SK-N-SH (cell line): Measurements from ENCODE around the gene MAGI2. TPM values are rescaled to one million over a fixed set of nuclear protein-coding genes. Genes with fewer than 3 reads are reported as not detected.

Experiments
- CTCF ChIA-PET: fragments of 300-600, 350-600 bp; formaldehyde crosslinking; extraction: SDS; loops from one replicate; lab custom pipeline; 2021; lab: Yijun Ruan, JAX
- POLR2A ChIA-PET: fragments of 350-600 bp; sonication (Branson Sonifier 250); formaldehyde crosslinking; extraction: SDS; loops from one replicate; lab custom pipeline; 2020; ENCODE audit warnings: antibody characterized with exemption, inconsistent platforms; lab: Yijun Ruan, JAX
- DNase-seq: peaks from one replicate; pipeline ENCODE4 v3.0.0; 2012
- H2AFZ ChIP-seq: fragments of 200-600 bp; sonication (generic); 2 replicates; pipeline ENCODE4 v1.8.1; 2016; ENCODE audit warnings: antibody characterized with exemption, mild to moderate bottlenecking, low read depth
- H3F3A ChIP-seq: fragments of 200-600 bp; sonication (generic); replicated peaks from 2 replicates; pipeline ENCODE3; 2016; ENCODE audit warnings: antibody characterized with exemption, mild to moderate bottlenecking; ENCODE audit not compliant: insufficient read depth
- H3K27ac ChIP-seq, 2 experiments: fragments of 200-500 bp in 1 of 2; fragments of 200-600 bp in 1 of 2; sonication (Bioruptor generic) in 1 of 2; sonication (generic), shearing (Covaris generic) in 1 of 2; 2 replicates each; pipeline versions ENCODE4 v1.5.1 to v1.6.1; 2014 to 2016; ENCODE audit warnings: low read depth in 2 of 2, inconsistent platforms in 1 of 2, low read length in 1 of 2, mild to moderate bottlenecking in 1 of 2, mixed read lengths in 1 of 2
- H3K27me3 ChIP-seq: fragments of 200-600 bp; sonication (generic), shearing (Covaris generic); 2 replicates; pipeline ENCODE4 v1.6.1; 2016; ENCODE audit warnings: mixed run types; ENCODE audit not compliant: insufficient read depth
- H3K36me3 ChIP-seq, 2 experiments: fragments of 200-500 bp in 1 of 2; fragments of 200-600 bp in 1 of 2; sonication (Bioruptor generic) in 1 of 2; sonication (generic) in 1 of 2; replicated peaks in 1 of 2; 2 replicates each; pipeline versions ENCODE3 to v1.5.1; 2014 to 2016; ENCODE audit warnings: low read length in 1 of 2, mild to moderate bottlenecking in 1 of 2; ENCODE audit not compliant: insufficient read depth in 2 of 2, control insufficient read depth in 1 of 2
- H3K4me1 ChIP-seq, 2 experiments: fragments of 200-500 bp in 1 of 2; fragments of 200-600 bp in 1 of 2; sonication (Bioruptor generic) in 1 of 2; sonication (generic), shearing (Covaris generic) in 1 of 2; 2 replicates each; pipeline versions ENCODE4 v1.5.1 to v1.6.1; 2014 to 2016; ENCODE audit warnings: low read depth in 1 of 2, low read length in 1 of 2, mixed run types in 1 of 2; ENCODE audit not compliant: insufficient read depth in 2 of 2, control insufficient read depth in 1 of 2
- H3K4me2 ChIP-seq: fragments of 200-600 bp; sonication (generic), shearing (Covaris generic); 2 replicates; pipeline ENCODE4 v1.6.1; 2017; ENCODE audit warnings: mixed run types
- H3K4me3 ChIP-seq, 2 experiments: fragments of 200-500 bp in 1 of 2; fragments of 200-600 bp in 1 of 2; sonication (Bioruptor generic) in 1 of 2; sonication (generic), shearing (Covaris generic) in 1 of 2; 2 replicates each; pipeline versions ENCODE4 v1.5.1 to v1.8.1; 2014 to 2016; ENCODE audit warnings: low read depth in 2 of 2, inconsistent platforms in 1 of 2, low read length in 1 of 2, mild to moderate bottlenecking in 1 of 2, mixed read lengths in 1 of 2, moderate library complexity in 1 of 2
- H3K79me2 ChIP-seq: fragments of 200-600 bp; sonication (generic); 2 replicates; pipeline ENCODE4 v1.8.1; 2017; ENCODE audit warnings: mild to moderate bottlenecking; ENCODE audit not compliant: insufficient read depth
- H3K9ac ChIP-seq: fragments of 200-600 bp; sonication (generic); 2 replicates; pipeline ENCODE4 v1.6.1; 2017; ENCODE audit warnings: mixed run types
- H3K9me2 ChIP-seq: fragments of 200-600 bp; sonication (generic); 2 replicates; pipeline ENCODE4 v1.6.1; 2017; ENCODE audit warnings: mixed run types
- H3K9me3 ChIP-seq: fragments of 200-600 bp; sonication (generic); 2 replicates; pipeline ENCODE4 v1.6.1; 2017; ENCODE audit warnings: mixed run types, mild to moderate bottlenecking, moderate library complexity
- H4K20me1 ChIP-seq: fragments of 200-600 bp; sonication (generic); 2 replicates; pipeline ENCODE4 v1.6.1; 2017; ENCODE audit warnings: mild to moderate bottlenecking, mixed run types; ENCODE audit not compliant: insufficient read depth
- EP300 ChIP-seq, 2 experiments: IDR thresholded peaks; 2 replicates each; pipeline versions ENCODE4 v1.4.0 to v1.6.1; 2012; ENCODE audit warnings: borderline replicate concordance in 1 of 2, low read depth in 1 of 2, low read length in 1 of 2
- EZH2phosphoT487 ChIP-seq: fragments of 200-600 bp; sonication (generic); IDR thresholded peaks from 2 replicates; pipeline ENCODE4 v1.6.1; 2017; ENCODE audit warnings: low read depth, mixed run types, mild to moderate bottlenecking, antibody characterized with exemption, moderate library complexity, borderline replicate concordance
- FOXJ3 ChIP-seq: sonication (generic); formaldehyde crosslinking; IDR thresholded peaks from 2 replicates; pipeline ENCODE4 v1.5.1; 2020; ENCODE audit warnings: mild to moderate bottlenecking, missing genetic modification reagents
- IRF3 ChIP-seq: fragments of 150-350 bp; IDR thresholded peaks from 2 replicates; pipeline ENCODE4 v1.6.1; 2016; ENCODE audit warnings: mild to moderate bottlenecking, low read depth, low read length
- JUND ChIP-seq: IDR thresholded peaks from 2 replicates; pipeline ENCODE4 v1.4.0; 2012
- RCOR1 ChIP-seq: fragments of 150-350 bp; IDR thresholded peaks from 2 replicates; pipeline ENCODE4 v1.6.1; 2017; ENCODE audit warnings: antibody characterized with exemption, low read length
- SIN3A ChIP-seq: IDR thresholded peaks from 2 replicates; pipeline ENCODE4 v1.6.1; 2012; ENCODE audit warnings: low read depth, mild to moderate bottlenecking, low read length, moderate library complexity, borderline replicate concordance
- TAF1 ChIP-seq: IDR thresholded peaks from 2 replicates; pipeline ENCODE4 v1.6.1; 2012; ENCODE audit warnings: low read depth, mild to moderate bottlenecking, low read length, moderate library complexity, borderline replicate concordance
- TCF12 ChIP-seq: IDR thresholded peaks from 2 replicates; pipeline ENCODE4 v1.4.0; 2012
- TEAD4 ChIP-seq: IDR thresholded peaks from 2 replicates; pipeline ENCODE4 v1.4.0; 2012; ENCODE audit warnings: mild to moderate bottlenecking, borderline replicate concordance; ENCODE audit not compliant: insufficient read depth
- USF1 ChIP-seq: IDR thresholded peaks from 2 replicates; pipeline ENCODE4 v1.4.0; 2012; ENCODE audit warnings: low read depth, borderline replicate concordance
- ZBTB33 ChIP-seq: IDR thresholded peaks from 2 replicates; pipeline ENCODE4 v1.4.0; 2012; ENCODE audit warnings: low read depth, borderline replicate concordance
- WGBS: methylation state at CpG from one replicate; pipeline ENCODE4 v1.1.6; 2017; ENCODE audit warnings: low lambda C conversion rate; 5-methylcytosine and 5-hydroxymethylcytosine counted together
- polyA plus RNA-seq, 3 experiments: library from polyadenylated mRNA; depleted of rRNA; stranded (reverse); fragments of >200 nt; gene quantifications; 2 replicates each; pipeline ENCODE4 v1.2.3, GENCODE V29; 2012
- TF ChIP-seq, protein P1 (sequence below): fragments of 150-350 bp; IDR thresholded peaks from 2 replicates; pipeline ENCODE4 v1.6.1; 2017; ENCODE audit warnings: antibody characterized with exemption, low read length, low read depth, borderline replicate concordance
- TF ChIP-seq, protein P2 (sequence below): fragments of 200-600 bp; sonication (generic); IDR thresholded peaks from 2 replicates; pipeline ENCODE4 v1.6.1; 2017; ENCODE audit warnings: antibody characterized with exemption, mild to moderate bottlenecking, moderate library complexity

MAGI2 gene
- polyA plus RNA-seq, 1 of the 3 experiments (the other 2 are of a cell fraction): 1.1 TPM

GRCh38 chr7:79425665-79426064, 27.8 kb downstream of the MAGI2 start:
- Histone ChIP-seq H3F3A (peaks cover 7% of the 10 kb centered on the region), H3K27ac (no peak overlapping the region), H3K79me2 (no peaks in the 10 kb centered on the region), H2AFZ (no peak overlapping the region), H3K4me3 (no peak overlapping the region), H3K36me3 (no peaks in the 10 kb centered on the region), H3K4me2 (no peak overlapping the region), H3K4me1 (no peaks in the 10 kb centered on the region; a peak in 1 of 4 replicates), H3K9me2 (no peaks in the 10 kb centered on the region), H3K27me3 (no peaks in the 10 kb centered on the region), H3K9me3 (no peaks in the 10 kb centered on the region), H3K9ac (no peak overlapping the region), H4K20me1 (no peaks in the 10 kb centered on the region)
- POLR2A ChIA-PET: no interaction called here
- TF ChIP-seq FOXJ3 (CRISPR knock-in tag) (no peak), JUND (no peak), USF1 (no peak), RCOR1 (no peak), ZBTB33 (no peak)
- TF ChIP-seq, protein P1, sequence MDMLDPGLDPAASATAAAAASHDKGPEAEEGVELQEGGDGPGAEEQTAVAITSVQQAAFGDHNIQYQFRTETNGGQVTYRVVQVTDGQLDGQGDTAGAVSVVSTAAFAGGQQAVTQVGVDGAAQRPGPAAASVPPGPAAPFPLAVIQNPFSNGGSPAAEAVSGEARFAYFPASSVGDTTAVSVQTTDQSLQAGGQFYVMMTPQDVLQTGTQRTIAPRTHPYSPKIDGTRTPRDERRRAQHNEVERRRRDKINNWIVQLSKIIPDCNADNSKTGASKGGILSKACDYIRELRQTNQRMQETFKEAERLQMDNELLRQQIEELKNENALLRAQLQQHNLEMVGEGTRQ: no peak
- CTCF ChIA-PET: interaction anchor here (0.5 to 0.6 kb wide), 2 partner anchors 28 to 1199 kb away, joined by 3 to 4 read pairs; partner anchors contain the start of gene MAGI2
- WGBS: 93% methylated on average over 7 of the region's 7 CpGs
- DNase-seq: no peak

- H3K9me3 ChIP-seq: no peaks in the 10 kb centered on the region
- CTCF ChIA-PET: interaction anchor here (2.4 kb wide), 1 partner anchor 119 kb away, joined by 6 read pairs; no protein-coding TSS in a partner anchor
- no peak overlapping the region for H3K4me2 ChIP-seq
- H3K36me3 ChIP-seq: no peaks in the 10 kb centered on the region
- DNase-seq: no peak
- H4K20me1 ChIP-seq: no peaks in the 10 kb centered on the region
- no peaks in the 10 kb centered on the region; a peak in 1 of 4 replicates for H3K4me1 ChIP-seq
- WGBS: 96% methylated on average over 3 of the region's 3 CpGs
- H3K9ac ChIP-seq: no peak overlapping the region
- no peak for TF ChIP-seq SIN3A
- no peak for TF ChIP-seq TAF1
- no peak for TF ChIP-seq USF1
- TF ChIP-seq, protein P2, sequence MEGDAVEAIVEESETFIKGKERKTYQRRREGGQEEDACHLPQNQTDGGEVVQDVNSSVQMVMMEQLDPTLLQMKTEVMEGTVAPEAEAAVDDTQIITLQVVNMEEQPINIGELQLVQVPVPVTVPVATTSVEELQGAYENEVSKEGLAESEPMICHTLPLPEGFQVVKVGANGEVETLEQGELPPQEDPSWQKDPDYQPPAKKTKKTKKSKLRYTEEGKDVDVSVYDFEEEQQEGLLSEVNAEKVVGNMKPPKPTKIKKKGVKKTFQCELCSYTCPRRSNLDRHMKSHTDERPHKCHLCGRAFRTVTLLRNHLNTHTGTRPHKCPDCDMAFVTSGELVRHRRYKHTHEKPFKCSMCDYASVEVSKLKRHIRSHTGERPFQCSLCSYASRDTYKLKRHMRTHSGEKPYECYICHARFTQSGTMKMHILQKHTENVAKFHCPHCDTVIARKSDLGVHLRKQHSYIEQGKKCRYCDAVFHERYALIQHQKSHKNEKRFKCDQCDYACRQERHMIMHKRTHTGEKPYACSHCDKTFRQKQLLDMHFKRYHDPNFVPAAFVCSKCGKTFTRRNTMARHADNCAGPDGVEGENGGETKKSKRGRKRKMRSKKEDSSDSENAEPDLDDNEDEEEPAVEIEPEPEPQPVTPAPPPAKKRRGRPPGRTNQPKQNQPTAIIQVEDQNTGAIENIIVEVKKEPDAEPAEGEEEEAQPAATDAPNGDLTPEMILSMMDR: no peak
- no peak for TF ChIP-seq EZH2phosphoT487
- TF ChIP-seq TEAD4: no peak
- TF ChIP-seq TCF12: no peak
- TF ChIP-seq FOXJ3 (CRISPR knock-in tag): no peak
- TF ChIP-seq EP300 (IDR thresholded peaks at IDR 0.05; ENCODE audit: borderline replicate concordance in 1 of 2, low read depth in 1 of 2, low read length in 1 of 2): no peak
- no peak for TF ChIP-seq IRF3
- no peaks in the 10 kb centered on the region for H3K27me3 ChIP-seq
- POLR2A ChIA-PET: no interaction called here
- no peaks in the 10 kb centered on the region for H3K79me2 ChIP-seq
- peaks cover 12% of the 10 kb centered on the region for H3F3A ChIP-seq
- no peaks in the 10 kb centered on the region for H3K9me2 ChIP-seq
- H2AFZ ChIP-seq: no peak overlapping the region
- no peak overlapping the region for H3K27ac ChIP-seq
- H3K4me3 ChIP-seq: no peak overlapping the region
These were observed 31.7 kb downstream of the MAGI2 start for GRCh38 chr7:79421751-79422150.
